HepG2 (cell line): ENCODE results near the gene PDGFD. TPM values are rescaled to one million over a fixed set of nuclear protein-coding genes. Genes with fewer than 3 reads are reported as not detected.

Experiments
- ATAC-seq: fragments of 200-7000 bp; cut with Tn5 transposase; 3 replicates; pipeline ENCODE4 v1.9.1; 2020; ENCODE audit warnings: mild to moderate bottlenecking, moderate library complexity
- BruUV-seq: library from RNA; stranded (reverse); fragments of 400-500 nt; replicated peaks from 2 replicates; lab custom pipeline; 2021; lab: Mats Ljungman, UMichigan
- CTCF ChIA-PET: fragments of 300-600 bp; formaldehyde crosslinking; extraction: SDS; loops from one replicate; lab custom pipeline; 2021; ENCODE audit warnings: low total read pairs, inconsistent platforms, low intra/inter-chr PET ratio; lab: Yijun Ruan, JAX
- POLR2A ChIA-PET: fragments of 350-600 bp; sonication (Branson Sonifier 250); formaldehyde crosslinking; loops from one replicate; lab custom pipeline; 2020; ENCODE audit warnings: antibody characterized with exemption, inconsistent platforms; lab: Yijun Ruan, JAX
- DNase-seq: peaks from one replicate; pipeline ENCODE4 v3.0.0-alpha.2; 2015; ENCODE audit warnings: low spot score
- FAIRE-seq: peaks from 3 replicates; lab custom pipeline; 2011; peaks lifted over from hg19 to GRCh38; lab: Jason Lieb, UNC
- H2AFZ ChIP-seq: one replicate; pipeline ENCODE4 v1.6.1; 2011; ENCODE audit warnings: low read length, inconsistent platforms
- H3K27ac ChIP-seq: fragments of 300-600 bp; 3 replicates; pipeline ENCODE4 v1.8.0; 2011; ENCODE audit warnings: mixed run types, mild to moderate bottlenecking, mixed read lengths, low read length, inconsistent platforms; ENCODE audit not compliant: insufficient read depth; ENCODE audit errors: extremely low read length
- H3K27me3 ChIP-seq, 2 experiments: fragments of 200-600 bp in 1 of 2; 2 replicates in 1 of 2; 3 replicates in 1 of 2; pipeline versions ENCODE4 v1.6.0 to v1.8.0; 2011; ENCODE audit warnings: low read length in 2 of 2, mild to moderate bottlenecking in 2 of 2, moderate library complexity in 2 of 2, inconsistent platforms in 1 of 2; ENCODE audit not compliant: insufficient read depth in 2 of 2, control insufficient read depth in 1 of 2
- H3K36me3 ChIP-seq, 2 experiments: fragments of 200-600 bp in 1 of 2; replicated peaks in 1 of 2; 2 replicates in 1 of 2; 3 replicates in 1 of 2; pipeline versions ENCODE4 v1.5.1 to v1.8.0; 2011; ENCODE audit warnings: low read length in 2 of 2, inconsistent platforms in 1 of 2; ENCODE audit not compliant: insufficient read depth in 2 of 2, control insufficient read depth in 1 of 2
- H3K4me1 ChIP-seq: 2 replicates; pipeline ENCODE4 v1.5.1; 2012; ENCODE audit warnings: low read length, inconsistent platforms; ENCODE audit not compliant: insufficient read depth
- H3K4me2 ChIP-seq: 2 replicates; pipeline ENCODE4 v1.6.0; 2011; ENCODE audit warnings: low read depth, low read length, inconsistent platforms
- H3K4me3 ChIP-seq, 3 experiments: fragments of 200-600 bp in 1 of 3; sonication (generic), shearing (Covaris generic) in 1 of 3; replicated peaks in 1 of 3; 2 replicates each; pipeline ENCODE4 v1.5.1; 2011 to 2016; ENCODE audit warnings: low read length in 3 of 3, inconsistent platforms in 2 of 3, low read depth in 2 of 3, mild to moderate bottlenecking in 2 of 3, control low read depth in 1 of 3, mixed read lengths in 1 of 3; ENCODE audit not compliant: insufficient read depth in 1 of 3
- H3K79me2 ChIP-seq: one replicate; pipeline ENCODE4 v1.6.1; 2011; ENCODE audit warnings: low read length, inconsistent platforms; ENCODE audit not compliant: insufficient read depth
- H3K9ac ChIP-seq: 2 replicates; pipeline ENCODE4 v1.6.0; 2011; ENCODE audit warnings: mild to moderate bottlenecking, low read depth, low read length, inconsistent platforms; ENCODE audit not compliant: insufficient read depth
- H3K9me3 ChIP-seq: 2 replicates; pipeline ENCODE4 v1.5.1; 2012; ENCODE audit warnings: mild to moderate bottlenecking, low read length
- H4K20me1 ChIP-seq: 2 replicates; pipeline ENCODE4 v1.6.0; 2011; ENCODE audit warnings: inconsistent platforms, mild to moderate bottlenecking, low read length, moderate library complexity; ENCODE audit not compliant: insufficient read depth
- ATF1 ChIP-seq: IDR thresholded peaks from 2 replicates; pipeline ENCODE4 v1.6.1; 2016; ENCODE audit warnings: mild to moderate bottlenecking, control low read depth
- ATF7 ChIP-seq, 2 experiments: fragments of 450-650 bp in 1 of 2; sonication (generic) in 1 of 2; formaldehyde crosslinking in 1 of 2; IDR thresholded peaks; 2 replicates each; pipeline versions ENCODE4 v1.4.0 to v1.6.1; 2016 to 2020; ENCODE audit warnings: antibody characterized with exemption in 1 of 2, mild to moderate bottlenecking in 1 of 2, missing genetic modification reagents in 1 of 2
- CENPX ChIP-seq: sonication (generic); formaldehyde crosslinking; IDR thresholded peaks from 2 replicates; pipeline ENCODE4 v1.9.0; 2021; ENCODE audit warnings: mild to moderate bottlenecking, missing genetic modification reagents, moderate library complexity
- GFI1 ChIP-seq: sonication (generic); formaldehyde crosslinking; IDR thresholded peaks from 2 replicates; pipeline ENCODE4 v1.5.0; 2020; ENCODE audit warnings: missing genetic modification reagents, mild to moderate bottlenecking, borderline replicate concordance
- HNRNPUL1 ChIP-seq: fragments of 200-400 bp; formaldehyde crosslinking; IDR thresholded peaks from 2 replicates; pipeline ENCODE4 v1.6.1; 2017; ENCODE audit warnings: low read depth, mild to moderate bottlenecking, low read length, moderate library complexity
- HOXD1 ChIP-seq: sonication (generic); formaldehyde crosslinking; IDR thresholded peaks from 2 replicates; pipeline ENCODE4 v1.5.0; 2020; ENCODE audit warnings: missing genetic modification reagents
- JDP2 ChIP-seq: sonication (generic); formaldehyde crosslinking; IDR thresholded peaks from 2 replicates; pipeline ENCODE4 v1.8.1; 2022; ENCODE audit warnings: missing genetic modification reagents, borderline replicate concordance
- KAT2B ChIP-seq: fragments of 150-350 bp; IDR thresholded peaks from 2 replicates; pipeline ENCODE4 v1.6.1; 2014; ENCODE audit warnings: low read depth, low read length, borderline replicate concordance
- MLXIP ChIP-seq: sonication (generic); formaldehyde crosslinking; IDR thresholded peaks from 2 replicates; pipeline ENCODE4 v1.9.0; 2021; ENCODE audit warnings: missing genetic modification reagents, borderline replicate concordance
- NBN ChIP-seq: fragments of 450-650 bp; conservative IDR thresholded peaks from 2 replicates; pipeline ENCODE4 v1.6.1; 2017
- NFYC ChIP-seq: IDR thresholded peaks from 2 replicates; pipeline ENCODE4 v1.6.1; 2016; ENCODE audit warnings: missing genetic modification reagents, missing compliant biosample characterization
- PCBP1 ChIP-seq: fragments of 200-400 bp; formaldehyde crosslinking; IDR thresholded peaks from 2 replicates; pipeline ENCODE4 v1.6.1; 2017; ENCODE audit warnings: mild to moderate bottlenecking, low read depth, low read length, borderline replicate concordance
- RBAK ChIP-seq: sonication (generic); formaldehyde crosslinking; IDR thresholded peaks from 2 replicates; pipeline ENCODE4 v1.5.1; 2020; ENCODE audit warnings: mild to moderate bottlenecking, missing genetic modification reagents
- RFX3 ChIP-seq: IDR thresholded peaks from 2 replicates; pipeline ENCODE4 v1.6.1; 2016; ENCODE audit warnings: missing biosample characterization, missing genetic modification reagents
- RXRA ChIP-seq: sonication (generic); formaldehyde crosslinking; IDR thresholded peaks from 2 replicates; pipeline ENCODE4 v1.5.1; 2020; ENCODE audit warnings: missing genetic modification reagents
- SMAD3 ChIP-seq: sonication (generic); formaldehyde crosslinking; IDR thresholded peaks from 2 replicates; pipeline ENCODE4 v1.4.0; 2020; ENCODE audit warnings: missing genetic modification reagents
- SRY ChIP-seq: sonication (generic); formaldehyde crosslinking; IDR thresholded peaks from 2 replicates; pipeline ENCODE4 v1.8.0; 2022; ENCODE audit warnings: mild to moderate bottlenecking, missing genetic modification reagents
- TOPORS ChIP-seq: sonication (generic); formaldehyde crosslinking; IDR thresholded peaks from 2 replicates; pipeline ENCODE4 v1.8.0; 2023; ENCODE audit warnings: mild to moderate bottlenecking, missing genetic modification reagents
- ZMYM3 ChIP-seq: sonication (generic); formaldehyde crosslinking; IDR thresholded peaks from 2 replicates; pipeline ENCODE4 v1.5.1; 2020; ENCODE audit warnings: mild to moderate bottlenecking, missing genetic modification reagents
- ZNF121 ChIP-seq: sonication (generic); formaldehyde crosslinking; IDR thresholded peaks from 2 replicates; pipeline ENCODE4 v1.5.0; 2020; ENCODE audit warnings: mild to moderate bottlenecking, missing genetic modification reagents
- ZNF138 ChIP-seq: sonication (generic); formaldehyde crosslinking; IDR thresholded peaks from 2 replicates; pipeline ENCODE4 v1.5.0; 2020; ENCODE audit warnings: mild to moderate bottlenecking, low read depth, missing genetic modification reagents
- ZNF160 ChIP-seq: sonication (generic); formaldehyde crosslinking; IDR thresholded peaks from 2 replicates; pipeline ENCODE4 v1.8.0; 2022; ENCODE audit warnings: mild to moderate bottlenecking, inconsistent platforms, missing genetic modification reagents
- ZNF546 ChIP-seq: sonication (generic); formaldehyde crosslinking; conservative IDR thresholded peaks from 2 replicates; pipeline ENCODE4 v1.8.1; 2023; ENCODE audit warnings: mild to moderate bottlenecking, missing genetic modification reagents
- ZNF644 ChIP-seq: IDR thresholded peaks from 2 replicates; pipeline ENCODE4 v1.6.1; 2016; ENCODE audit warnings: low read depth
- ZNF724P ChIP-seq: sonication (generic); formaldehyde crosslinking; IDR thresholded peaks from 2 replicates; pipeline ENCODE4 v1.8.0; 2022; ENCODE audit warnings: missing genetic modification reagents, borderline replicate concordance
- ZNF746 ChIP-seq: sonication (generic); formaldehyde crosslinking; IDR thresholded peaks from 2 replicates; pipeline ENCODE4 v1.8.0; 2022; ENCODE audit warnings: mild to moderate bottlenecking, missing genetic modification reagents
- ZNF839 ChIP-seq: sonication (generic); formaldehyde crosslinking; IDR thresholded peaks from 2 replicates; pipeline ENCODE4 v1.4.0; 2020; ENCODE audit warnings: missing genetic modification reagents, mild to moderate bottlenecking, borderline replicate concordance
- ZSCAN31 ChIP-seq: sonication (generic); formaldehyde crosslinking; IDR thresholded peaks from 2 replicates; pipeline ENCODE4 v1.5.0; 2020; ENCODE audit warnings: low read depth, mild to moderate bottlenecking, missing genetic modification reagents
- in situ Hi-C: cut with HindIII; loops from 2 replicates; pipeline ENCODE4 v1.10.0; 2017; ENCODE audit warnings: low pct_unique_long_range_greater_than_20kb; ENCODE audit not compliant: extremely low pct_ligation_motif_present
- intact Hi-C: fragments of 100-400 bp; cut with micrococcal nuclease; formaldehyde crosslinking; loops from one replicate; pipeline ENCODE4 v1.10.0; 2022; ENCODE audit not compliant: unreplicated experiment
- polyA plus RNA-seq, 8 experiments: library from polyadenylated mRNA; depleted of rRNA in 3 of 8; stranded (reverse) in 7 of 8; unstranded in 1 of 8; fragments of >200 nt; fragmentation: Illumina TruSeq in 4 of 8; extraction: Trizol in 4 of 8; gene quantifications; 2 replicates each; pipeline versions ENCODE4 v1.2.1 to v1.2.3, GENCODE V29; 2011 to 2016; ENCODE audit warnings: low read depth in 4 of 8, missing spikeins in 1 of 8, mixed read lengths in 1 of 8; ENCODE audit not compliant: insufficient read depth in 1 of 8
- total RNA-seq, 5 experiments: library from RNA; depleted of rRNA; stranded (reverse); fragments of >200 nt; fragmentation: Illumina TruSeq; extraction: Trizol; gene quantifications; 2 replicates each; pipeline ENCODE4 v1.2.3, GENCODE V29; 2016; ENCODE audit warnings: low read depth in 1 of 5

The PDGFD gene
- total and polyA plus RNA-seq, 2 of the 13 experiments (the other 11 are each of a cell fraction or from before 2014, with no cell fraction given), result 0.09 to 0.29 TPM

DNA sequence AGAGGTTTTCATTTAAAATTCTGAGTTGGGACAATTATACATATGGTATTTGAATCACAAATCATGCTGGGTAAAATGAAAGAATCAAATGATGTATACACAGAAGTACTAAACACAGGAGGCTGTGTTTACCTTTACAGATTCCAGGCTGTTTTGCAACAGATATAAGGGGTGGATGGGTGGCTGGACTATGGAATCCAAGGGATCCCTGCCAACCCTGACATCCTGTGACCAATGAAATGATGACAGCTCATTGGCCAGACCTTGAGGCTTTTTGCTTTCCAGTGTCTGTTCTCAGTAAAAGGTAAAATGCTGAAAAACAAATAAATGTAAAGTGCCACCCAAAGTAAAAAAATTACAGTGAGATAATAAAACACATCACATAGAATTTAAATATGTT lies 130.8 kb downstream of the PDGFD start:
- ATAC-seq (peak; percentile 98), DNase-seq (peak; percentile 73), FAIRE-seq (peak; percentile 48)
- no peak overlapping the region for H3K4me2 ChIP-seq
- H3K9ac ChIP-seq, result no peak overlapping the region
- CTCF ChIA-PET, result no interaction called here
- H3K4me1 ChIP-seq, result peaks cover 7% of the 10 kb centered on the region; the same call in 1 of the 2 replicates
- H3K4me3 ChIP-seq, result no peak overlapping the region
- H2AFZ ChIP-seq, result no peak overlapping the region
- in situ Hi-C loops (no loop called here), intact Hi-C loops (no loop called here)
- no peaks in the 10 kb centered on the region for H3K27me3 ChIP-seq
- no peaks in the 10 kb centered on the region for H3K36me3 ChIP-seq
- peaks cover 21% of the 10 kb centered on the region; the same call in 1 of the 2 replicates for H3K9me3 ChIP-seq
- POLR2A ChIA-PET, result no interaction called here
- BruUV-seq, result no TSS peak
- no peaks in the 10 kb centered on the region for H3K79me2 ChIP-seq
- H4K20me1 ChIP-seq, result no peaks in the 10 kb centered on the region
- no peak overlapping the region for H3K27ac ChIP-seq
- TF ChIP-seq ZNF746 (CRISPR knock-in tag) (no peak), ZNF138 (no peak), ZSCAN31 (CRISPR knock-in tag) (no peak), ZMYM3 (CRISPR knock-in tag) (no peak), TOPORS (CRISPR knock-in tag) (no peak), ZNF121 (no peak), ZNF160 (no peak), ZNF724P (CRISPR knock-in tag) (no peak), ATF7 (IDR thresholded peaks at IDR 0.05) (no peak), ATF7 (CRISPR knock-in tag; IDR thresholded peaks at IDR 0.05) (no peak), RXRA (CRISPR knock-in tag) (no peak), KAT2B (no peak), MLXIP (no peak), SMAD3 (CRISPR knock-in tag) (no peak), ZNF546 (no peak), ZNF839 (no peak), HNRNPUL1 (no peak), SRY (CRISPR knock-in tag) (no peak), PCBP1 (no peak), HOXD1 (no peak), GFI1 (no peak), RBAK (CRISPR knock-in tag) (no peak), ATF1 (CRISPR knock-in tag) (no peak), CENPX (CRISPR knock-in tag) (no peak), NFYC (CRISPR knock-in tag) (peak; percentile 45; the same call in 1 of the 2 replicates), JDP2 (CRISPR knock-in tag) (no peak), NBN (no peak), RFX3 (CRISPR knock-in tag) (no peak), ZNF644 (peak; percentile 83)
